OCI-LY7 (cell line): ENCODE results near the gene CHKA.

Experiments
- EZH2phosphoT487 ChIP-seq: fragments of 200-600 bp; sonication (generic); IDR thresholded peaks from 2 replicates; pipeline ENCODE4 v1.6.1; 2018; ENCODE audit warnings: low read depth, borderline replicate concordance, mild to moderate bottlenecking, mixed run types, antibody characterized with exemption, low read length, moderate library complexity, mixed read lengths
- TF ChIP-seq, protein P1 (sequence below): fragments of 200-600 bp; sonication (generic); conservative IDR thresholded peaks from 2 replicates; pipeline ENCODE4 v1.5.1; 2014; ENCODE audit warnings: mild to moderate bottlenecking, antibody characterized with exemption, low read length, moderate library complexity, mixed read lengths

GRCh38 chr11:68146704-68147474, 25.7 kb upstream of the CHKA start:
- TF ChIP-seq, protein P1, sequence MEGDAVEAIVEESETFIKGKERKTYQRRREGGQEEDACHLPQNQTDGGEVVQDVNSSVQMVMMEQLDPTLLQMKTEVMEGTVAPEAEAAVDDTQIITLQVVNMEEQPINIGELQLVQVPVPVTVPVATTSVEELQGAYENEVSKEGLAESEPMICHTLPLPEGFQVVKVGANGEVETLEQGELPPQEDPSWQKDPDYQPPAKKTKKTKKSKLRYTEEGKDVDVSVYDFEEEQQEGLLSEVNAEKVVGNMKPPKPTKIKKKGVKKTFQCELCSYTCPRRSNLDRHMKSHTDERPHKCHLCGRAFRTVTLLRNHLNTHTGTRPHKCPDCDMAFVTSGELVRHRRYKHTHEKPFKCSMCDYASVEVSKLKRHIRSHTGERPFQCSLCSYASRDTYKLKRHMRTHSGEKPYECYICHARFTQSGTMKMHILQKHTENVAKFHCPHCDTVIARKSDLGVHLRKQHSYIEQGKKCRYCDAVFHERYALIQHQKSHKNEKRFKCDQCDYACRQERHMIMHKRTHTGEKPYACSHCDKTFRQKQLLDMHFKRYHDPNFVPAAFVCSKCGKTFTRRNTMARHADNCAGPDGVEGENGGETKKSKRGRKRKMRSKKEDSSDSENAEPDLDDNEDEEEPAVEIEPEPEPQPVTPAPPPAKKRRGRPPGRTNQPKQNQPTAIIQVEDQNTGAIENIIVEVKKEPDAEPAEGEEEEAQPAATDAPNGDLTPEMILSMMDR: no peak
- TF ChIP-seq EZH2phosphoT487: no peak
